Keratinocyte (primary cell): Measurements from ENCODE around the gene CACNA2D4. TPM values are rescaled to one million over a fixed set of nuclear protein-coding genes. Genes with fewer than 3 reads are reported as not detected.

Source experiments
- DNase-seq: peaks from one replicate; pipeline ENCODE4 v3.0.0-alpha.2; 2011; ENCODE audit warnings: low read depth, missing footprints, low spot score
- FAIRE-seq: peaks from 2 replicates; lab custom pipeline; 2011; peaks lifted over from hg19 to GRCh38; lab: Jason Lieb, UNC
- H2AFZ ChIP-seq: 2 replicates; pipeline ENCODE4 v1.6.0; 2012; ENCODE audit warnings: low read length, control low read depth, inconsistent platforms; ENCODE audit not compliant: control insufficient read depth
- H3K27ac ChIP-seq: 2 replicates; pipeline ENCODE4 v1.5.1; 2011; ENCODE audit warnings: low read length; ENCODE audit not compliant: control insufficient read depth, insufficient read depth
- H3K27me3 ChIP-seq: 3 replicates; pipeline ENCODE4 v1.6.0; 2011; ENCODE audit warnings: low read length; ENCODE audit not compliant: control insufficient read depth, insufficient read depth; ENCODE audit errors: extremely low read depth
- H3K36me3 ChIP-seq, 2 experiments: 2 replicates in 1 of 2; 3 replicates in 1 of 2; pipeline ENCODE4 v1.5.1; 2011; ENCODE audit warnings: low read length in 2 of 2, mild to moderate bottlenecking in 1 of 2; ENCODE audit not compliant: control insufficient read depth in 2 of 2, insufficient read depth in 2 of 2; ENCODE audit errors: extremely low read depth in 1 of 2
- H3K4me1 ChIP-seq: 3 replicates; pipeline ENCODE4 v1.5.1; 2011; ENCODE audit warnings: low read length; ENCODE audit not compliant: control insufficient read depth, insufficient read depth; ENCODE audit errors: extremely low read depth
- H3K4me2 ChIP-seq: 3 replicates; pipeline ENCODE4 v1.6.0; 2011; ENCODE audit warnings: low read depth, low read length; ENCODE audit not compliant: control insufficient read depth, insufficient read depth; ENCODE audit errors: extremely low read depth
- H3K4me3 ChIP-seq, 3 experiments: fragments of 200-600 bp in 1 of 3; sonication (generic) in 1 of 3; 2 replicates in 2 of 3; 3 replicates in 1 of 3; pipeline ENCODE4 v1.5.1; 2011 to 2016; ENCODE audit warnings: low read length in 3 of 3, mild to moderate bottlenecking in 3 of 3, control low read depth in 2 of 3, inconsistent platforms in 1 of 3, low read depth in 1 of 3, mixed read lengths in 1 of 3, mixed run types in 1 of 3, moderate library complexity in 1 of 3; ENCODE audit not compliant: control insufficient read depth in 2 of 3, insufficient read depth in 2 of 3; ENCODE audit errors: extremely low read depth in 1 of 3
- H3K79me2 ChIP-seq: 2 replicates; pipeline ENCODE4 v1.6.0; 2012; ENCODE audit warnings: low read length; ENCODE audit not compliant: control insufficient read depth, insufficient read depth
- H3K9ac ChIP-seq: 3 replicates; pipeline ENCODE4 v1.6.0; 2011; ENCODE audit warnings: low read length; ENCODE audit not compliant: control insufficient read depth, insufficient read depth; ENCODE audit errors: extremely low read depth
- H3K9me1 ChIP-seq: 3 replicates; pipeline ENCODE4 v1.6.0; 2011; ENCODE audit warnings: low read length; ENCODE audit not compliant: control insufficient read depth, insufficient read depth; ENCODE audit errors: extremely low read depth
- H3K9me3 ChIP-seq: 2 replicates; pipeline ENCODE4 v1.5.1; 2012; ENCODE audit warnings: low read depth, low read length; ENCODE audit not compliant: control insufficient read depth
- H4K20me1 ChIP-seq: 3 replicates; pipeline ENCODE4 v1.6.0; 2011; ENCODE audit warnings: low read length; ENCODE audit not compliant: control insufficient read depth, insufficient read depth; ENCODE audit errors: extremely low read depth
- EZH2 ChIP-seq: IDR thresholded peaks from one replicate; pipeline ENCODE4 v1.6.1; 2012; ENCODE audit warnings: inconsistent platforms, mild to moderate bottlenecking, low read length, moderate library complexity
- dilution Hi-C: fragments of 300-500 bp; cut with MboI; formaldehyde crosslinking; loops from one replicate; pipeline ENCODE4 v1.7.0; 2020; ENCODE audit warnings: low sequenced_read_pairs; ENCODE audit not compliant: extremely low pct_ligation_motif_present
- polyA plus RNA-seq, 5 experiments: library from polyadenylated mRNA; depleted of rRNA in 3 of 5; stranded (reverse) in 3 of 5; stranded (forward) in 1 of 5; unstranded in 1 of 5; fragments of >200 nt; gene quantifications; 1 replicate in 1 of 5; 2 replicates in 3 of 5; 3 replicates in 1 of 5; pipeline versions ENCODE4 v1.2.1 to v1.2.3, GENCODE V29; 2011 to 2012; ENCODE audit warnings: missing spikeins in 2 of 5, low read depth in 1 of 5, low replicate concordance in 1 of 5
- TF ChIP-seq, protein P1 (sequence below), 3 experiments: IDR thresholded peaks in 1 of 3; conservative IDR thresholded peaks in 1 of 3; optimal IDR thresholded peaks in 1 of 3; 2 replicates in 2 of 3; 3 replicates in 1 of 3; pipeline versions ENCODE3 to v1.5.1; 2011; ENCODE audit warnings: low read length in 3 of 3, mild to moderate bottlenecking in 3 of 3, moderate library complexity in 2 of 3, control low read depth in 1 of 3, inconsistent platforms in 1 of 3; ENCODE audit not compliant: insufficient read depth in 2 of 3; ENCODE audit errors: extremely low read depth in 1 of 3

CACNA2D4 gene
- polyA plus RNA-seq, 1 donor (not counting 4 experiments of a cell fraction or from before 2014, with no cell fraction given) = 0.09 TPM

DNA sequence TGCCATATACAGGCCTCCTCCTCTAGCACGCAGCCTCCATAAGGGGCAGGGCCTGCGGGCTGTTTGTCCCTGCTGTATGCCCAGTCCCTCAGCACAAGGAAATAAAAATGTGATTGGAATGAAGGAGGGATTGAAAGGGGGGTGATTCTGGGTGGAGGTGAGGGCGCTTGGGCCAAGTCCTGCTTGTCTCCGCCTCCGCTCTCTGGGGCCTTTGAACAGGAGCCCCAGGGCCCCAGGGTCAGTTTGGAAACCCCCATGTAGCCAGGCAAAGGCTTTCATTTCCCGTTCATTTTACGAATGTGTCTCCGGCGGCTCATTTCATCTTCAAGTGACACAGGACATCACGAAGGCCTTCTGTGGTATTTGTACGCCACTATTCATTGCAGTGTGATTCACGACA, 4.5 kb upstream of the CACNA2D4 start:
- no peak for DNase-seq
- dilution Hi-C loops = no loop called here
- Histone ChIP-seq H3K9me1 (no peaks in the 10 kb centered on the region), H3K36me3 (no peaks in the 10 kb centered on the region), H3K4me3 (no peak overlapping the region), H3K9ac (no peak overlapping the region), H2AFZ (no peak overlapping the region), H3K4me1 (no peaks in the 10 kb centered on the region), H4K20me1 (no peaks in the 10 kb centered on the region), H3K4me2 (no peak overlapping the region), H3K27ac (no peak overlapping the region), H3K9me3 (no peaks in the 10 kb centered on the region), H3K27me3 (peaks cover 31% of the 10 kb centered on the region), H3K79me2 (no peaks in the 10 kb centered on the region)
- FAIRE-seq = no peak
- TF ChIP-seq, protein P1, sequence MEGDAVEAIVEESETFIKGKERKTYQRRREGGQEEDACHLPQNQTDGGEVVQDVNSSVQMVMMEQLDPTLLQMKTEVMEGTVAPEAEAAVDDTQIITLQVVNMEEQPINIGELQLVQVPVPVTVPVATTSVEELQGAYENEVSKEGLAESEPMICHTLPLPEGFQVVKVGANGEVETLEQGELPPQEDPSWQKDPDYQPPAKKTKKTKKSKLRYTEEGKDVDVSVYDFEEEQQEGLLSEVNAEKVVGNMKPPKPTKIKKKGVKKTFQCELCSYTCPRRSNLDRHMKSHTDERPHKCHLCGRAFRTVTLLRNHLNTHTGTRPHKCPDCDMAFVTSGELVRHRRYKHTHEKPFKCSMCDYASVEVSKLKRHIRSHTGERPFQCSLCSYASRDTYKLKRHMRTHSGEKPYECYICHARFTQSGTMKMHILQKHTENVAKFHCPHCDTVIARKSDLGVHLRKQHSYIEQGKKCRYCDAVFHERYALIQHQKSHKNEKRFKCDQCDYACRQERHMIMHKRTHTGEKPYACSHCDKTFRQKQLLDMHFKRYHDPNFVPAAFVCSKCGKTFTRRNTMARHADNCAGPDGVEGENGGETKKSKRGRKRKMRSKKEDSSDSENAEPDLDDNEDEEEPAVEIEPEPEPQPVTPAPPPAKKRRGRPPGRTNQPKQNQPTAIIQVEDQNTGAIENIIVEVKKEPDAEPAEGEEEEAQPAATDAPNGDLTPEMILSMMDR (optimal IDR thresholded peaks at IDR 0.05 in 1 of 3, IDR thresholded peaks at IDR 0.05 in 1 of 3, conservative IDR thresholded peaks at IDR 0.05 in 1 of 3; ENCODE audit: extremely low read depth in 1 of 3, insufficient read depth in 2 of 3, low read length in 3 of 3) = no peak
- no peak for TF ChIP-seq EZH2

GRCh38 chr12:1922075-1922709, 3.7 kb upstream of the CACNA2D4 start:
- Histone ChIP-seq H3K4me1 (no peaks in the 10 kb centered on the region), H2AFZ (no peak overlapping the region), H3K9ac (no peak overlapping the region), H3K27me3 (peaks cover 33% of the 10 kb centered on the region), H3K27ac (no peak overlapping the region), H3K79me2 (no peaks in the 10 kb centered on the region), H3K4me3 (no peak overlapping the region), H4K20me1 (no peaks in the 10 kb centered on the region), H3K4me2 (no peak overlapping the region), H3K36me3 (no peaks in the 10 kb centered on the region), H3K9me1 (no peaks in the 10 kb centered on the region), H3K9me3 (no peaks in the 10 kb centered on the region)
- no peak for DNase-seq
- TF ChIP-seq, protein P1 (optimal IDR thresholded peaks at IDR 0.05 in 1 of 3, IDR thresholded peaks at IDR 0.05 in 1 of 3, conservative IDR thresholded peaks at IDR 0.05 in 1 of 3; ENCODE audit: extremely low read depth in 1 of 3, insufficient read depth in 2 of 3, low read length in 3 of 3) = no peak
- TF ChIP-seq EZH2 = no peak
- FAIRE-seq = no peak
- dilution Hi-C loops = no loop called here
